Neuronal stem cell (in vitro differentiated cells): Measurements from ENCODE around the gene NSUN4.
"Not testable (repeated sequence)": the region's sequence is repeated elsewhere in the genome, so short reads cannot be mapped to it uniquely, and the experiment has no call there.

ENCODE experiments used
- DNase-seq: peaks from one replicate; pipeline ENCODE4 v3.0.0-alpha.2; 2013; ENCODE audit warnings: low spot score
- H2AFZ ChIP-seq: one replicate; pipeline ENCODE4 v1.6.1; 2013; ENCODE audit warnings: mild to moderate bottlenecking, low read length, inconsistent platforms
- H2AK5ac ChIP-seq: 2 replicates; pipeline ENCODE4 v1.6.1; 2013; ENCODE audit warnings: low read depth, mild to moderate bottlenecking, inconsistent platforms, low read length, moderate library complexity, mixed read lengths
- H2BK120ac ChIP-seq: 2 replicates; pipeline ENCODE4 v1.6.1; 2013; ENCODE audit warnings: low read depth, mild to moderate bottlenecking, inconsistent platforms, low read length, moderate library complexity, mixed read lengths
- H2BK12ac ChIP-seq: one replicate; pipeline ENCODE4 v1.6.1; 2013; ENCODE audit warnings: low read length, inconsistent platforms
- H2BK15ac ChIP-seq: 2 replicates; pipeline ENCODE4 v1.6.1; 2013; ENCODE audit warnings: mild to moderate bottlenecking, low read length, inconsistent platforms, mixed read lengths
- H2BK5ac ChIP-seq: one replicate; pipeline ENCODE4 v1.6.1; 2013; ENCODE audit warnings: inconsistent platforms, mild to moderate bottlenecking, low read length, moderate library complexity
- H3K14ac ChIP-seq: one replicate; pipeline ENCODE4 v1.6.1; 2013; ENCODE audit warnings: low read length, inconsistent platforms
- H3K18ac ChIP-seq: 2 replicates; pipeline ENCODE4 v1.6.1; 2013; ENCODE audit warnings: low read length, inconsistent platforms
- H3K23ac ChIP-seq: 2 replicates; pipeline ENCODE4 v1.6.1; 2013; ENCODE audit warnings: low read depth, mild to moderate bottlenecking, mixed read lengths, low read length, inconsistent platforms; ENCODE audit not compliant: poor library complexity
- H3K27ac ChIP-seq: replicated peaks from 3 replicates; pipeline ENCODE4 v1.5.1; 2013; ENCODE audit warnings: low read length, inconsistent platforms
- H3K27me3 ChIP-seq, 3 experiments: 2 replicates each; pipeline ENCODE4 v1.6.1; 2013; ENCODE audit warnings: low read length in 3 of 3, mild to moderate bottlenecking in 2 of 3, inconsistent platforms in 1 of 3, low read depth in 1 of 3, mixed read lengths in 1 of 3, moderate library complexity in 1 of 3; ENCODE audit not compliant: control insufficient read depth in 3 of 3, insufficient read depth in 3 of 3
- H3K36me3 ChIP-seq, 2 donors: replicated peaks in 1 of 2; 2 replicates each; pipeline ENCODE4 v1.6.1; 2013; ENCODE audit warnings: low read length in 2 of 2; ENCODE audit not compliant: control insufficient read depth in 2 of 2, insufficient read depth in 2 of 2
- H3K4ac ChIP-seq: 2 replicates; pipeline ENCODE4 v1.6.1; 2013; ENCODE audit warnings: inconsistent platforms, mild to moderate bottlenecking, low read length, moderate library complexity
- H3K4me1 ChIP-seq, 2 donors: 1 replicate in 1 of 2; 2 replicates in 1 of 2; pipeline ENCODE4 v1.6.1; 2013; ENCODE audit warnings: low read length in 2 of 2, low read depth in 1 of 2; ENCODE audit not compliant: control insufficient read depth in 2 of 2, insufficient read depth in 1 of 2
- H3K4me2 ChIP-seq: one replicate; pipeline ENCODE4 v1.6.1; 2013; ENCODE audit warnings: mild to moderate bottlenecking, low read length, inconsistent platforms; ENCODE audit not compliant: insufficient read depth, poor library complexity, severe bottlenecking
- H3K4me3 ChIP-seq, 2 donors: 2 replicates each; pipeline ENCODE4 v1.5.1; 2013; ENCODE audit warnings: low read length in 2 of 2, mild to moderate bottlenecking in 2 of 2, inconsistent platforms in 1 of 2, moderate library complexity in 1 of 2
- H3K79me1 ChIP-seq: one replicate; pipeline ENCODE4 v1.6.1; 2013; ENCODE audit warnings: low read depth, mild to moderate bottlenecking, inconsistent platforms, low read length, moderate library complexity
- H3K9ac ChIP-seq: one replicate; pipeline ENCODE4 v1.6.1; 2013; ENCODE audit warnings: mild to moderate bottlenecking, low read depth, low read length, inconsistent platforms; ENCODE audit not compliant: poor library complexity
- H3K9me3 ChIP-seq, 2 donors: replicated peaks in 1 of 2; 2 replicates each; pipeline versions ENCODE3 to v1.6.1; 2013; ENCODE audit warnings: low read length in 2 of 2, mild to moderate bottlenecking in 2 of 2, inconsistent platforms in 1 of 2, low read depth in 1 of 2, mixed read lengths in 1 of 2, moderate library complexity in 1 of 2; ENCODE audit not compliant: control insufficient read depth in 2 of 2, insufficient read depth in 1 of 2
- H4K8ac ChIP-seq: one replicate; pipeline ENCODE4 v1.6.1; 2013; ENCODE audit warnings: low read depth, mild to moderate bottlenecking, inconsistent platforms, low read length, moderate library complexity
- H4K91ac ChIP-seq: one replicate; pipeline ENCODE4 v1.6.1; 2013; ENCODE audit warnings: low read length, low read depth, mild to moderate bottlenecking, inconsistent platforms; ENCODE audit not compliant: poor library complexity
- WGBS, 2 donors: extraction: QIAGEN DNeasy Blood & Tissue Kit; methylation state at CpG; one replicate each; pipeline ENCODE4 v1.1.7; 2013; ENCODE audit warnings: missing lambda C conversion rate in 2 of 2, mixed read lengths in 1 of 2; ENCODE audit not compliant: insufficient read length in 2 of 2, insufficient replicate concordance in 1 of 2; ENCODE audit errors: extremely low coverage in 2 of 2; 5-methylcytosine and 5-hydroxymethylcytosine counted together

Gene NSUN4

GRCh38 chr1:46319301-46319700 lies 21.3 kb upstream of the NSUN4 start:
- H4K8ac ChIP-seq, H3K4ac ChIP-seq, H3K9ac ChIP-seq, H3K18ac ChIP-seq, H3K23ac ChIP-seq, H3K4me2 ChIP-seq, H3K14ac ChIP-seq, H2BK120ac ChIP-seq, H2AFZ ChIP-seq, H2BK12ac ChIP-seq, H3K9me3 ChIP-seq, H3K4me3 ChIP-seq, H3K27me3 ChIP-seq, H4K91ac ChIP-seq, H2BK15ac ChIP-seq, H2BK5ac ChIP-seq, H3K27ac ChIP-seq, DNase-seq, H3K4me1 ChIP-seq, H2AK5ac ChIP-seq, H3K79me1 ChIP-seq: not testable (repeated sequence)
- H3K36me3 ChIP-seq: peaks cover 8 to 28% of the 10 kb centered on the region in 2 donors
- no CpG with 5 or more reads among the region's 6 CpGs for WGBS, 2 donors

- not testable (repeated sequence) for H3K4ac ChIP-seq, DNase-seq, H2AFZ ChIP-seq, H3K27me3 ChIP-seq, H3K14ac ChIP-seq, H3K23ac ChIP-seq, H3K9ac ChIP-seq, H2AK5ac ChIP-seq, H2BK15ac ChIP-seq, H3K4me1 ChIP-seq, H3K79me1 ChIP-seq, H3K4me2 ChIP-seq, H4K8ac ChIP-seq, H2BK120ac ChIP-seq, H3K9me3 ChIP-seq, H2BK12ac ChIP-seq, H4K91ac ChIP-seq, H2BK5ac ChIP-seq, H3K4me3 ChIP-seq
- H3K18ac ChIP-seq: peak overlapping the region; percentile 17
- WGBS, 2 donors: no CpG with 5 or more reads among the region's 13 CpGs
- H3K27ac ChIP-seq: peak overlapping the region; percentile 54
- H3K36me3 ChIP-seq: peaks cover 4 to 21% of the 10 kb centered on the region in 2 donors
Measured at GRCh38 chr1:46319960-46320914, 20.4 kb upstream of the NSUN4 start.

GRCh38 chr1:46322191-46322590 lies 18.4 kb upstream of the NSUN4 start:
- not testable (repeated sequence) for H3K36me3 ChIP-seq, H3K9me3 ChIP-seq, H3K14ac ChIP-seq, H4K91ac ChIP-seq, H3K27ac ChIP-seq, H3K27me3 ChIP-seq, H4K8ac ChIP-seq, H3K9ac ChIP-seq, H3K23ac ChIP-seq, H3K4me2 ChIP-seq, H3K4ac ChIP-seq, H3K18ac ChIP-seq, H2BK120ac ChIP-seq, H2BK15ac ChIP-seq, H2BK5ac ChIP-seq, H3K4me3 ChIP-seq, H3K79me1 ChIP-seq, DNase-seq, H2BK12ac ChIP-seq, H2AK5ac ChIP-seq, H3K4me1 ChIP-seq, H2AFZ ChIP-seq
- WGBS, 2 donors: no CpG with 5 or more reads among the region's 6 CpGs

GRCh38 chr1:46325285-46326076 lies 15.1 kb upstream of the NSUN4 start:
- not testable (repeated sequence) for H3K9me3 ChIP-seq, H2BK15ac ChIP-seq, H4K91ac ChIP-seq, H3K4ac ChIP-seq, H3K18ac ChIP-seq, H3K79me1 ChIP-seq, H3K27ac ChIP-seq, H3K27me3 ChIP-seq, H2AFZ ChIP-seq, H2BK12ac ChIP-seq, H2AK5ac ChIP-seq, H2BK5ac ChIP-seq, H3K36me3 ChIP-seq, H4K8ac ChIP-seq, H2BK120ac ChIP-seq, H3K4me3 ChIP-seq, H3K4me1 ChIP-seq, H3K23ac ChIP-seq, H3K9ac ChIP-seq, H3K4me2 ChIP-seq, H3K14ac ChIP-seq, DNase-seq
- WGBS, 2 donors: no CpG with 5 or more reads among the region's 11 CpGs
